ENCODE measurements around the gene MROH2B.

The MROH2B gene

GRCh38 chr5:41071242-41071641 is at the start of gene MROH2B:
TSS of gene MROH2B (minus strand) at chr5:41071342. CDS start at chr5:41070852, 490 bp downstream.
- Histone ChIP-seq H3K27ac (ENCODE audit: low read length) (no peak within 1 kb of the TSS), H3K36me3 (ENCODE audit: control insufficient read depth in 1 of 2, insufficient read depth in 2 of 2, low read length in 2 of 2) (no peaks in the 10 kb centered on the region), H3K4me3 (ENCODE audit: low read depth in 1 of 2, low read length in 2 of 2) (no peak within 1 kb of the TSS), H3K4me1 (ENCODE audit: control insufficient read depth in 1 of 2, insufficient read depth in 2 of 2, low read length in 2 of 2) (no peaks in the 10 kb centered on the region), H3K27me3 (ENCODE audit: low read depth, low read length) (no peaks in the 10 kb centered on the region), H3K9me3 (ENCODE audit: control insufficient read depth in 1 of 2, low read length in 2 of 2) (no peaks in the 10 kb centered on the region)

GRCh38 chr5:41120600-41120999 is 49.5 kb upstream of the MROH2B start:
- Histone ChIP-seq H3K9me3 (ENCODE audit: control insufficient read depth in 1 of 2, low read length in 2 of 2) (no peaks in the 10 kb centered on the region), H3K36me3 (ENCODE audit: control insufficient read depth in 1 of 2, insufficient read depth in 2 of 2, low read length in 2 of 2) (no peaks in the 10 kb centered on the region), H3K27ac (ENCODE audit: low read length) (no peak overlapping the region), H3K4me1 (ENCODE audit: control insufficient read depth in 1 of 2, insufficient read depth in 2 of 2, low read length in 2 of 2) (no peaks in the 10 kb centered on the region), H3K4me3 (ENCODE audit: low read depth in 1 of 2, low read length in 2 of 2) (no peak overlapping the region), H3K27me3 (ENCODE audit: low read depth, low read length) (no peaks in the 10 kb centered on the region)

- no peaks in the 10 kb centered on the region for H3K4me1 ChIP-seq (ENCODE audit: control insufficient read depth in 1 of 2, insufficient read depth in 2 of 2, low read length in 2 of 2)
- H3K27ac ChIP-seq (ENCODE audit: low read length): no peak overlapping the region
- H3K27me3 ChIP-seq (ENCODE audit: low read depth, low read length): no peaks in the 10 kb centered on the region
- no peaks in the 10 kb centered on the region for H3K9me3 ChIP-seq (ENCODE audit: control insufficient read depth in 1 of 2, low read length in 2 of 2)
- H3K36me3 ChIP-seq (ENCODE audit: control insufficient read depth in 1 of 2, insufficient read depth in 2 of 2, low read length in 2 of 2): no peaks in the 10 kb centered on the region
- H3K4me3 ChIP-seq (ENCODE audit: low read depth in 1 of 2, low read length in 2 of 2): no peak overlapping the region
Observed at GRCh38 chr5:41118177-41118576, 47.0 kb upstream of the MROH2B start.

GRCh38 chr5:41115281-41115680 is 44.1 kb upstream of the MROH2B start:
- H3K27ac ChIP-seq (ENCODE audit: low read length): no peak overlapping the region
- no peaks in the 10 kb centered on the region for H3K27me3 ChIP-seq (ENCODE audit: low read depth, low read length)
- H3K9me3 ChIP-seq (ENCODE audit: control insufficient read depth in 1 of 2, low read length in 2 of 2): no peaks in the 10 kb centered on the region
- H3K36me3 ChIP-seq (ENCODE audit: control insufficient read depth in 1 of 2, insufficient read depth in 2 of 2, low read length in 2 of 2): no peaks in the 10 kb centered on the region
- H3K4me1 ChIP-seq (ENCODE audit: control insufficient read depth in 1 of 2, insufficient read depth in 2 of 2, low read length in 2 of 2): no peaks in the 10 kb centered on the region
- no peak overlapping the region for H3K4me3 ChIP-seq (ENCODE audit: low read depth in 1 of 2, low read length in 2 of 2)

- Histone ChIP-seq H3K9me3 (ENCODE audit: control insufficient read depth in 1 of 2, low read length in 2 of 2) (no peaks in the 10 kb centered on the region), H3K27me3 (ENCODE audit: low read depth, low read length) (no peaks in the 10 kb centered on the region), H3K36me3 (ENCODE audit: control insufficient read depth in 1 of 2, insufficient read depth in 2 of 2, low read length in 2 of 2) (no peaks in the 10 kb centered on the region), H3K27ac (ENCODE audit: low read length) (no peak overlapping the region), H3K4me1 (ENCODE audit: control insufficient read depth in 1 of 2, insufficient read depth in 2 of 2, low read length in 2 of 2) (no peaks in the 10 kb centered on the region), H3K4me3 (ENCODE audit: low read depth in 1 of 2, low read length in 2 of 2) (no peak overlapping the region)
Observed at GRCh38 chr5:41112486-41113455, 41.6 kb upstream of the MROH2B start.

- no peaks in the 10 kb centered on the region for H3K4me1 ChIP-seq (ENCODE audit: control insufficient read depth in 1 of 2, insufficient read depth in 2 of 2, low read length in 2 of 2)
- H3K27ac ChIP-seq (ENCODE audit: low read length): no peak overlapping the region
- H3K36me3 ChIP-seq (ENCODE audit: control insufficient read depth in 1 of 2, insufficient read depth in 2 of 2, low read length in 2 of 2): no peaks in the 10 kb centered on the region
- H3K4me3 ChIP-seq (ENCODE audit: low read depth in 1 of 2, low read length in 2 of 2): no peak overlapping the region
- H3K9me3 ChIP-seq (ENCODE audit: control insufficient read depth in 1 of 2, low read length in 2 of 2): no peaks in the 10 kb centered on the region
- H3K27me3 ChIP-seq (ENCODE audit: low read depth, low read length): no peaks in the 10 kb centered on the region
Observed at GRCh38 chr5:41109186-41109585, 38.0 kb upstream of the MROH2B start.

GRCh38 chr5:41102341-41102740 is 31.2 kb upstream of the MROH2B start:
- no peak overlapping the region for H3K27ac ChIP-seq (ENCODE audit: low read length)
- no peaks in the 10 kb centered on the region for H3K27me3 ChIP-seq (ENCODE audit: low read depth, low read length)
- no peaks in the 10 kb centered on the region for H3K4me1 ChIP-seq (ENCODE audit: control insufficient read depth in 1 of 2, insufficient read depth in 2 of 2, low read length in 2 of 2)
- no peaks in the 10 kb centered on the region for H3K9me3 ChIP-seq (ENCODE audit: control insufficient read depth in 1 of 2, low read length in 2 of 2)
- H3K4me3 ChIP-seq (ENCODE audit: low read depth in 1 of 2, low read length in 2 of 2): no peak overlapping the region
- H3K36me3 ChIP-seq (ENCODE audit: control insufficient read depth in 1 of 2, insufficient read depth in 2 of 2, low read length in 2 of 2): no peaks in the 10 kb centered on the region

- no peak overlapping the region for H3K4me3 ChIP-seq (ENCODE audit: low read depth in 1 of 2, low read length in 2 of 2)
- no peak overlapping the region for H3K27ac ChIP-seq (ENCODE audit: low read length)
- no peaks in the 10 kb centered on the region for H3K9me3 ChIP-seq (ENCODE audit: control insufficient read depth in 1 of 2, low read length in 2 of 2)
- no peaks in the 10 kb centered on the region for H3K36me3 ChIP-seq (ENCODE audit: control insufficient read depth in 1 of 2, insufficient read depth in 2 of 2, low read length in 2 of 2)
- no peaks in the 10 kb centered on the region for H3K27me3 ChIP-seq (ENCODE audit: low read depth, low read length)
- no peaks in the 10 kb centered on the region for H3K4me1 ChIP-seq (ENCODE audit: control insufficient read depth in 1 of 2, insufficient read depth in 2 of 2, low read length in 2 of 2)
Observed at GRCh38 chr5:41097642-41098041, 26.5 kb upstream of the MROH2B start.

GRCh38 chr5:41095324-41096101 is 24.4 kb upstream of the MROH2B start:
- no peak overlapping the region for H3K4me3 ChIP-seq (ENCODE audit: low read depth in 1 of 2, low read length in 2 of 2)
- H3K9me3 ChIP-seq (ENCODE audit: control insufficient read depth in 1 of 2, low read length in 2 of 2): no peaks in the 10 kb centered on the region
- H3K27me3 ChIP-seq (ENCODE audit: low read depth, low read length): no peaks in the 10 kb centered on the region
- no peaks in the 10 kb centered on the region for H3K4me1 ChIP-seq (ENCODE audit: control insufficient read depth in 1 of 2, insufficient read depth in 2 of 2, low read length in 2 of 2)
- no peaks in the 10 kb centered on the region for H3K36me3 ChIP-seq (ENCODE audit: control insufficient read depth in 1 of 2, insufficient read depth in 2 of 2, low read length in 2 of 2)
- H3K27ac ChIP-seq (ENCODE audit: low read length): no peak overlapping the region

- Histone ChIP-seq H3K4me1 (ENCODE audit: control insufficient read depth in 1 of 2, insufficient read depth in 2 of 2, low read length in 2 of 2) (no peaks in the 10 kb centered on the region), H3K9me3 (ENCODE audit: control insufficient read depth in 1 of 2, low read length in 2 of 2) (no peaks in the 10 kb centered on the region), H3K36me3 (ENCODE audit: control insufficient read depth in 1 of 2, insufficient read depth in 2 of 2, low read length in 2 of 2) (no peaks in the 10 kb centered on the region), H3K27ac (ENCODE audit: low read length) (no peak overlapping the region), H3K4me3 (ENCODE audit: low read depth in 1 of 2, low read length in 2 of 2) (no peak overlapping the region), H3K27me3 (ENCODE audit: low read depth, low read length) (no peaks in the 10 kb centered on the region)
Observed at GRCh38 chr5:41094871-41095270, 23.7 kb upstream of the MROH2B start.

- no peaks in the 10 kb centered on the region for H3K4me1 ChIP-seq (ENCODE audit: control insufficient read depth in 1 of 2, insufficient read depth in 2 of 2, low read length in 2 of 2)
- no peaks in the 10 kb centered on the region for H3K27me3 ChIP-seq (ENCODE audit: low read depth, low read length)
- H3K27ac ChIP-seq (ENCODE audit: low read length): no peak overlapping the region
- no peaks in the 10 kb centered on the region for H3K36me3 ChIP-seq (ENCODE audit: control insufficient read depth in 1 of 2, insufficient read depth in 2 of 2, low read length in 2 of 2)
- H3K9me3 ChIP-seq (ENCODE audit: control insufficient read depth in 1 of 2, low read length in 2 of 2): no peaks in the 10 kb centered on the region
- H3K4me3 ChIP-seq (ENCODE audit: low read depth in 1 of 2, low read length in 2 of 2): no peak overlapping the region
Observed at GRCh38 chr5:41093803-41094202, 22.7 kb upstream of the MROH2B start.

Measured in muscle layer of duodenum (tissue), 2 donors.